Activated CD4-positive, CD25-positive, alpha-beta regulatory T cell treated with anti-CD3 and anti-CD28 coated beads, Interleukin-2, amount 50 U/mL, for 24 hours (primary cell): Measurements from ENCODE around the gene TARS2.

ENCODE experiments used
- ATAC-seq, 2 donors: fragments of 150-1000 bp; cut with Tn5 transposase; one replicate each; pipeline ENCODE4 v1.10.0; 2021; ENCODE audit warnings: mild to moderate bottlenecking in 1 of 2, moderate library complexity in 1 of 2

The TARS2 gene

DNA sequence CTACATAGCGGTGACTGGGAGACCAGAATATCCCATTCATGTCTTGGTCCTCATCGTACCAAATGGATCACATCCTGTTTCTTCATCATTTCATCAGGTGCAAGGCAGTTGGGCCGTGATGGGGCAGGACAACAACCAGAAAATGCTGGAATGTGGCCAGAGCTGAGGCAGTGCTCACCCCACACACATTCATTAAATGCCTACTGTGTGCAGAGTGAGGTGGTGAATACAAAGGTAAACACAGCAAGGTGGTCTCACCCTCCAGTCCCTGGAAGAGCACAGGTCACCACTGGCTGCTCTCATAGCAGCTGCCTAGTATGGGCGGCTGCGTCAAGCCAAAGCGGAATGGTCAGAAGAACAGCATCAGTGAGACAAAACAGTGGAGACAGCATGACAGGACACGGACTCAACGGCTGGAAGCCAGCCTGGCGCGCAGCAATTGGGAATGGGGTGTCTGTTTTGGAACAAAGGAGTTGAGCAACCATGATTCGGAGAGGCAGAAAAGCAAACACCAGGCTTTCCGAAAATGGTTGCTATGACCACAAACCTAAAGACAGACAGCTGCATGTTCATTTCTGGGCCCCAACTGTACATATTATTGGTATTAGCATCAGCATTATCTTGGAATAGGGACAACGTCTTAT, 56.4 kb downstream of the TARS2 start:
- ATAC-seq: no peak

DNA sequence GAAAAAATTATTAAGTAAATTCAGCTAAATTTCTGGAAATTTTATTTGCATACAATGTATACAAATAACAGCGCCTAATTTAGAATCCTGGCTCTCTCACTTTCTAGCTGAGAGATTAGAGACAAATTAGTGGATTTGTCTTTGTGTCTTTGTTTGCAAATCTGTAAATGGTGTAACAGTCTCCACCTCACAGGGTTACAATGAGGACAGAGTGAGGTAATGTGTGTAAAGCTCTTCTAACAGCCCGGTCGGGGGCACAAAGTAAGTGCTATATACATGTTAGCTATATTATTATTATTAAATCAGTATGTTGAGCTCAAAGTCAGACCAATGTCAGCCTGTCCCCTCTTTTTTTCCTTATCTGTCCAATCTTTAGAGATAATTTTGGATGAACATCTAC, 57.0 kb downstream of the TARS2 start:
- no peak for ATAC-seq

DNA sequence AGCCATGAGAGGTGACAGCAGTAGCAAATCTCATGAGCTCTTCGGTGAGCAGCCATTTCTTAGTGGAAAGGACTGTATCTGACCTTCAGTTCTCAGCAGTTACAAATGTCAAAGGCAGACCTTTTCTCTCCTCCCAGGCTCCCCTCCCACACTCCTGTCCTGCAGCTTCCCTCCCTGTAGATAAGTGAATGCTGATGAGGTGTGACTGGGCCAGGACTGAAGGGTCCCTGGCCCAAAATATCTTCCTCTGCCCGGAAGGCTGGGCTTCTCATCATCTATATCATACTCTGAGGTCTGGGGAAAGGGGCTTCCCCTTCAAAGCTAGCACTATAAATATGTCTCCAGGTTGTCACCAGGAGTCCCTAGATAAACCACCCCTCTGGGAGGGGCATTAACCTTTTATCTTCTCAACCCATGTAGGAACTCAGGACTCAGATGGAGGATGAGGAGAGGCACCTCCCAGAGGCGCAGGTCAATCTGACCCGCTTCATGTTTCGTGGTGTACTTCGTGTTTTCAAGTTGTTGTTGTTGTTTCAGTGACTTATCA, 58.3 kb downstream of the TARS2 start:
- ATAC-seq: no peak

DNA sequence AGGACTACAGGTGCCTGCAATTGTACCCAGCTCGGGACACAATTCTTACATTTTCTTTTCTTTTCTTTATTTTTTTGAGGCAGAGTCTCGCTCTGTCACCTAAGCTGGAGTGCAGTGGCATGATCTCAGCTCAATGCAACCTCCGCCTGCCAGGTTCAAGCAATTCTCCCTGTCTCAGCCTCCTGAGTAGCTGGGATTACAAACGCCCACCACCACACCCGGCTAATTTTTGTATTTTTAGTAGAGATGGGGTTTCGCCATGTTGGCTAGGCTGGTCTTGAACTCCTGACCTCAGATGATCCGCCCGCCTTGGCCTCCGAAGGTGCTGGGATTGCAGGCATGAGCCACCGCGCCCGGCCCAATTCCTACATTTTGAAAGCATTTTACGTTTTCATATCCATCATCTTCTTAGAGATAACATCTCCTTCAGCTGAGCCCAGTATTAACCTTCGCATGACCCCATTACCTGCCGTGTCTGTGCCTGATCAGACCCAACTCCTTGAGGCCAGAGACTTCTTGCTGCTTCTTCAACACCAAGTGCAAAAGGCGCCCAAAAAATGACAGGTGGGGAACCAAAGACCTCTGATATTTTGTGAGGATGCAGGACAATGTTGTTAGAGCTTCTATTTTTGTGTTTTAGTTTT, 59.2 kb downstream of the TARS2 start:
- no peak for ATAC-seq

DNA sequence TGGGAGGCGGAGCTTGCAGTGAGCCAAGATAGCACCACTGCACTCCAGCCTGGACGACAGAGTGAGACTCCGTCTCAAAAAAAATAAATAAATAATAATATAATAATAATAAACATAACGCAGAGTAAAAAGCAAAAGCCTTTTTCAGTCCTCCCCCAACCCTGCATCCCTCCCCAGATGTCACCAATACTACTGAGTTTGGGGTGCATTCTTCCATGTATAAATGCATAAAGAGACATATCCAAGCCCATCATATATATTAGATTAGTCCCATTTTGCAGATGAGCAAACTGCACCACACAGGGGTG, 61.1 kb downstream of the TARS2 start:
- no peak for ATAC-seq

DNA sequence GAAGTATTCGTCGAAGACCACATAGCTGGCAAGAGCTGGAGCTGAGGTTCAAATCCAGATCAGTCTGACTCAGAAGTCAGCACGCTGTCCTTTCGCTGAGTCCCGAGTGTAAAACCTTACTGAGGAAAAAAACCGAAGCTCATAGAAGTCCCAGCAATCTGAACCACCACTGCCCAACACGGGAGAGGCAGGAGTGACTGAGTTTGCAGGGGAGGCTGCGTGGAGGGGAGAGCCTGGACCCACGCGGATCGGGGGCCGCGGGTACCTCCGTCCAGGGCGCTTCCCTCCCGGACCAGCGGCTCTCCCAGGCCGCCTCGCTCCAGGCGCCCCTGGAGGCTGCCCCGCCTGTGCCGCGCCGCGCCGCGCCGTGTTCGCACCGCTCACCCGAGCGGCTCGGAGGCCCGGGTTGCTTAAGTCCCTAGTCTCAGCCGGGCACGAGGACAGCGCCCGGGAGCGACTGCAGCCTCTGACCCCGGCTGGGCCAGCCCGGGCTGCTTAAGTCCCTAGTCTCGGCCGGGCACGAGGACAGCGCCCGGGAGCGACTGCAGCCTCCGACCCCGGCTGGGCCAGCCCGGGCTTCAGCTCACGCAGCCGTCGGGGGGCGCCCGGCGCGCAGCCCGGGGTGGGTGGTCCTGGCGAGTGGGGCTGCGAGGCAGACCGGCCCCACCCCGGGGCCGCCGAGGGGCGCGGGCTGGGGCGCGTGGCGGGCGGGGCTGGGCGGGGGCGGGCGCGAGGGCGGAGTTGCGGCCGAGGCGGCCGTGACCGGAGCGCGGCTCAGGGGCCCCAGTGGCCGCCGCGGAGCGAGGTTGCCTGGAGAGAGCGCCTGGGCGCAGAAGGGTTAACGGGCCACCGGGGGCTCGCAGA, 61.6 kb downstream of the TARS2 start, which contains the start of gene ADAMTSL4:
Gene ADAMTSL4 (plus strand): TSS at position 777 of the 864 bp plus-strand sequence. CDS start 2,881 bp downstream, outside the sequence.
- peak; percentile 78 to 80 for ATAC-seq

DNA sequence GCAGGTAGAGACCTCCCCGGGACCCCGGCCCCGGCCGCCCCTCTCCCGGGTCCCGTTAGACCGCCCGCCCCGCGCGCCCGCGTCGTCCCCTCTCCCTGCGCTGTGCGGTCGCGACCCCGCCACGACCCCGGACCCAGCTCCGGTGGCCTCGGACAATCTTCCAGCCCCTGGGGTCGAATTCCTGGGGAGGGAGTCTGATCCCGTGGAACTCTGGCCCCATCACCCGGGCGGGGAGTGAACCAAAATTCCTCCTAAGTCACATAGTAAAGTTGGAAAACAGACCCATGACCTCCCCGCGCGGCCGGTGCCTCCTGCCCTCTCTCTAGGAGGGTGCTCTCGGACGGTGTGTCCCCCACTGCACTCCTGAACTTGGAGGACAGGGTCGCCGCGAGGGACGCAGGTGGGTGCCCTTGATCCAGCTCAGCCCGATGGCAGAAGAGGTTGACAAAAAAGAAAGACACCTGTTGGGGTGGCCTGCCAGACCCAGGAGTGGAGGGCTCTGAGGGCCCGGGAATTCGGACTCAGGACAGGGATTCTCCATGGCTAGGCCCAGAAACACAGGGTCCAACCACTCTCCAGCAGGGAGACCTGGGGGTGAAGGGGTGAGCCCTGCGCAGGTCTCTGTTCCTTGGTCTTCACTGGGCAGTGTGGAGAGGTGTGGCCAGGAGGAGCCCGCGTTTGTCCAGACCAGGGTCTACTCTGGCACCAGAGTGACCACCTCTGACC, 62.4 kb downstream of the TARS2 start:
- ATAC-seq: no peak

DNA sequence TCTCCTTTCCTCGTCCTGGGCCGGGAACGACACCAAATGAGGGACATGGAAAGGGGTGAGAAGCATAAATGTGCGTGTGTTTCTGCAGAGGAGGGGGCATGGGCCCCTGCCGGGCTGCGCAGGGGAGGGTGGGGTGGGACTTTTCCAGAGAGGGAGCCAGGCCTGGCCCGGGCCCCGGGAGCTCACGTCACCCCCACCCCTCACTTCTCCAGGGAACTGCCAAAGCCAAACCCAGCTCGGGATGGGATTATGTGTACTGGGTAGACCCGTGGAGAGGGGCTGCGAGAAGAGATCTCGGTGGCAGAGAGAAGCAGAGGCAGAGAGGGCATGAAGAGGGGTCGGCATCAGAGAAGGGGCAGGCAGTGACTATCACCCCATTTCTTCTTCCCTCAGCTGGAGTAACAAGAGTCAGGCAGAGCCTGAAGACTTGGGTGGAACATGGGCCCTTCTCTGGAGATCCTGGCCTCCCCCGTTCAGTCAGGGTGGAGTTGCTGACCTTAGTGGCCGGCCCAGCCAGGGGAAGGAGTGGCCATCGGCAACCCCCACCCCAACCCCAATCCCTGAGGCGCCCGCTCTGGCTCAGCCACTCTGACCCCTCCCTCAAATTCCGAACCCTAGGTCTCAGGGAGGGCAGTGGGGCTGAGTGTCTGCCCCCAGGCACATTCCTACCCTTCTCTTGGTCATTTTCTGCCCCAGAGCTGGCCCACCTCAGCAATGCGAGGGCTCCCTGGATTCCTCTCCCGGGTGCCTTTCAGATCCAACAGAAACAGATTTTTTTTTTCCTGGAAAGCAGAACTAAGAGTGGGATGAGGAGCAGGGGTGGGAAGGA, 63.2 kb downstream of the TARS2 start:
- ATAC-seq: no peak

DNA sequence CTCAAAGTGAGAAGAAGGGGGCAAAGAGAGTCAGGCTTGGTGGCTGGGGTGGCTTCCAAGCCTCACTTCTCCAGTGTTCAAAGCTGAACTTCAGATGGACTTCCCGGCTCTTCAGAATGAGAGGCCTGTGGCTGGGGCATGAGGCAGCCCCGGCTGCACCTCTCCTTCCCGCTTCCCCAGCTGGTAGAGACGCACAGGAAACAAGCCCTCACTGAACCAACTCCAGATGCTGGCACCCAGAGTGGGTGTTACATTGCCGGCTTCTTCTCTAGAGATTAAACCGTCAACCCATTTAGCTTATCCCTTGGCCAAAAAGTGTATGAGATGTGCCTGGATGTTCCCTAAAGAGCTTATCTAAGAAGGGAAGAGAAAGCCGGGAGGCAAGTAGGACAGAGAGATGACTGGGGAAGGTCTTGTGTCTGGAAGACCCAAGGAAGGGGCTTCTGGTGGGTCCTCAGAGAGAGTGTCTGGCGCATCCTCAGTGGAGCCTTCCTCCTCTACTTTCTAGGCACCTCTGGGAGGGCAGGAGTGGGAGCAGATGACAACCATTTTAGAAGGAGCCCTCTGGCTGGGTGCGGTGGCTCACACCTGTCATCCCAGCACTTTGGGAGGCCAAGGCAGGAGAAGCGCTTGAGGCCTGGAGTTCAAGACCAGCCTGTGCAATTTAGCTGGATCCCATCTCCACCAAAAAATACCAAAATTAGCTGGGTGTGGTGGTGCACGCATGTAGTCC, 64.0 kb downstream of the TARS2 start:
- ATAC-seq: no peak

DNA sequence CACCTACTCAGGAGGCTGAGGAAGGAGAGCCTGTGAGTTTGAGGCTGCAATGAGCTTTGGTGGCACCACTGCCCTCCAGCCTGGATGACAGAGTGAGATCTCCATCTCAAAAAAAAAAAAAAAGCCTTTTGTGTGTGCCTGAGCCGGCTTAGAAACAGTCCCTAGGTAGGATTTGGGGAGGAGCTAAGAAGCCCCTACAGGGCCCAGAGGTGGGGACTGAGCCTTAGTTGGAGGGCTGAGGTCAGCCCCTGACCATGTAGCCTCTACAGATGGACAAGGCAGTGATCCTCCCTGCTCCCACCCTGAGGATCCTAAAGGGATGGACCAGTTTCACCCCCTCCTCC, 64.5 kb downstream of the TARS2 start:
- no peak for ATAC-seq

DNA sequence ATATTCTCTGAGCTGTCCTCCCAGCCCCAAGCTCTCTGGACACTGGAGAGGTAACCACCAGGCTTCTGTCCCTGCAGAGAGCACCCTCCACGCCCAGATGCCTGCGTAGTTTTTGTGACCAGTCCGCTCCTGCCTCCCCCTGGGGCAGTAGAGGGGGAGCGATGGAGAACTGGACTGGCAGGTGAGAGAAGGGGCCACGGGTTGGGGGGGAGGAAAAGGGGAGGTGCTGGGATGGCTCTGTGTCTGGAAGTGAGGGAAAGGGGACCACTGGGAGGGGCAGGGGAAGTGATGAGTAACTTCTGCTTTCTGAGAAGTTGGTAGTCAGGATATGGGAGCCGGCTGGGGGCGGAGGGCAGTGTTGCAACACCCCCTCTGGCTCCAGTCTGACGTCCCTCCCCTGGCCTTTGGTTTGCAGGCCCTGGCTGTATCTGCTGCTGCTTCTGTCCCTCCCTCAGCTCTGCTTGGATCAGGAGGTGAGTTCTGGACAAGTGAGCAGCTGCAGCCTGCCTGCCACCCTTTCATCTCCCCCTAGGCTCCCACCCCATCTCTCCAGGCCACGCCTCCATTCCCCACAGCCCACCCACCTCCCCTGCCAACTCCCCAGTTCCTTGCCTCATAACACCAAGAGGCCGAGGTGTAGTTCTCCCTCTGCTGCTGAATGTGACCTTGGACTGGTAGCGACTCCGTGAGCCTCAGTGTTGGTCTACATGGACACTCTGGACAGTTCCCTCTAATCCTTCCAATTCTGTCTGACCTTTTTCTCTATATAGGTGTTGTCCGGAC, 65.1 kb downstream of the TARS2 start:
- no peak for ATAC-seq

DNA sequence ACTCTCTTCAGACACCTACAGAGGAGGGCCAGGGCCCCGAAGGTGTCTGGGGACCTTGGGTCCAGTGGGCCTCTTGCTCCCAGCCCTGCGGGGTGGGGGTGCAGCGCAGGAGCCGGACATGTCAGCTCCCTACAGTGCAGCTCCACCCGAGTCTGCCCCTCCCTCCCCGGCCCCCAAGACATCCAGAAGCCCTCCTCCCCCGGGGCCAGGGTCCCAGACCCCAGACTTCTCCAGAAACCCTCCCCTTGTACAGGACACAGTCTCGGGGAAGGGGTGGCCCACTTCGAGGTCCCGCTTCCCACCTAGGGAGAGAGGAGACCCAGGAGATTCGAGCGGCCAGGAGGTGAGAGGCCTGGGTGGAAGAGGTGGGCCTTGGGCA, 65.7 kb downstream of the TARS2 start:
- ATAC-seq: no peak

DNA sequence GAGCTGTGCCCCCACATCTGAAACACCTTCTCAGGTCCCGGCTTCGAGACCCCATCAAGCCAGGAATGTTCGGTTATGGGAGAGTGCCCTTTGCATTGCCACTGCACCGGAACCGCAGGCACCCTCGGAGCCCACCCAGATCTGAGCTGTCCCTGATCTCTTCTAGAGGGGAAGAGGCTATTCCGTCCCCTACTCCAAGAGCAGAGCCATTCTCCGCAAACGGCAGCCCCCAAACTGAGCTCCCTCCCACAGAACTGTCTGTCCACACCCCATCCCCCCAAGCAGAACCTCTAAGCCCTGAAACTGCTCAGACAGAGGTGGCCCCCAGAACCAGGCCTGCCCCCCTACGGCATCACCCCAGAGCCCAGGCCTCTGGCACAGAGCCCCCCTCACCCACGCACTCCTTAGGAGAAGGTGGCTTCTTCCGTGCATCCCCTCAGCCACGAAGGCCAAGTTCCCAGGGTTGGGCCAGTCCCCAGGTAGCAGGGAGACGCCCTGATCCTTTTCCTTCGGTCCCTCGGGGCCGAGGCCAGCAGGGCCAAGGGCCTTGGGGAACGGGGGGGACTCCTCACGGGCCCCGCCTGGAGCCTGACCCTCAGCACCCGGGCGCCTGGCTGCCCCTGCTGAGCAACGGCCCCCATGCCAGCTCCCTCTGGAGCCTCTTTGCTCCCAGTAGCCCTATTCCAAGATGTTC, 66.3 kb downstream of the TARS2 start:
- ATAC-seq: no peak

DNA sequence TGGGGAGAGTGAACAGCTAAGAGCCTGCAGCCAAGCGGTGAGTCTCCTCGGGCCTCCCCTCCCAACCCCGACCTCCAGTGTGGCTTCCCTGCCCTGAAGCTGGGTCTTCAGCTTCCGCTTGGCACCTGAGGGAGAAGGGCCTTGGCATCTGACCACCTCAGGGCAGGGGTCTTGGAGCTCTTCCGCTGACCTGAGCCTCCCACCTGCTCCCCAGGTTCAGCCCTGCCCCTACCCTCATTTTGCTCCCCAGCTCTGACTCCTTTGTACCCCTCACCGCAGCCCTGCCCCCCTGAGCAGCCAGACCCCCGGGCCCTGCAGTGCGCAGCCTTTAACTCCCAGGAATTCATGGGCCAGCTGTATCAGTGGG, 66.8 kb downstream of the TARS2 start:
- no peak for ATAC-seq

DNA sequence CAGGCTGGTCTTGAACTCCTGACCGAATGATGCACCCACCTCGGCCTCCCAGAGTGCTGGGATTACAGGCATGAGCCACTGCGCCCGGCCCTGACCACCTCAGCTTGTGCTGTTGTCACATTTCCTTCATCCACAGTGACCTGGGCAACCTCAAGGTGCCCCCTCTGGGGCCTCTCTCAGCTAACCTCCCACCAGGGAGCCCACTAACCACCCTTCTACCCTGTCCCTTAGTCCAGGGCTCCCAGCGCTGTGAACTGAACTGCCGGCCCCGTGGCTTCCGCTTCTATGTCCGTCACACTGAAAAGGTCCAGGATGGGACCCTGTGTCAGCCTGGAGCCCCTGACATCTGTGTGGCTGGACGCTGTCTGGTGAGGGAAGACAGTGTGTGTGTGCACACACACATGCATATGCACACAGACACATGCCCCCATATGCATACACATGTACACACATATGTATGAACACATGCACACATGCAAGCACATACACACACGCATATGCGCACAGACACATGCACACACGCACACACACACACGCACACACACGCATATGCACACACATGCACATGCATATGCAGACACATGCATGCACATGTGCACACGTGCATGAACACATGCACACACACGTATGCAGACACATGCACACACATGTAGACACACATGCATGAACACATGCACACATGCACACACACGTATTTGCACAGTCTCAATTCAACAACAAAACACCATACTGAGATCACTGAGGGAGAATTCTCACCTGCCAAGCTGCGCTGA, 68.2 kb downstream of the TARS2 start:
- ATAC-seq: no peak

DNA sequence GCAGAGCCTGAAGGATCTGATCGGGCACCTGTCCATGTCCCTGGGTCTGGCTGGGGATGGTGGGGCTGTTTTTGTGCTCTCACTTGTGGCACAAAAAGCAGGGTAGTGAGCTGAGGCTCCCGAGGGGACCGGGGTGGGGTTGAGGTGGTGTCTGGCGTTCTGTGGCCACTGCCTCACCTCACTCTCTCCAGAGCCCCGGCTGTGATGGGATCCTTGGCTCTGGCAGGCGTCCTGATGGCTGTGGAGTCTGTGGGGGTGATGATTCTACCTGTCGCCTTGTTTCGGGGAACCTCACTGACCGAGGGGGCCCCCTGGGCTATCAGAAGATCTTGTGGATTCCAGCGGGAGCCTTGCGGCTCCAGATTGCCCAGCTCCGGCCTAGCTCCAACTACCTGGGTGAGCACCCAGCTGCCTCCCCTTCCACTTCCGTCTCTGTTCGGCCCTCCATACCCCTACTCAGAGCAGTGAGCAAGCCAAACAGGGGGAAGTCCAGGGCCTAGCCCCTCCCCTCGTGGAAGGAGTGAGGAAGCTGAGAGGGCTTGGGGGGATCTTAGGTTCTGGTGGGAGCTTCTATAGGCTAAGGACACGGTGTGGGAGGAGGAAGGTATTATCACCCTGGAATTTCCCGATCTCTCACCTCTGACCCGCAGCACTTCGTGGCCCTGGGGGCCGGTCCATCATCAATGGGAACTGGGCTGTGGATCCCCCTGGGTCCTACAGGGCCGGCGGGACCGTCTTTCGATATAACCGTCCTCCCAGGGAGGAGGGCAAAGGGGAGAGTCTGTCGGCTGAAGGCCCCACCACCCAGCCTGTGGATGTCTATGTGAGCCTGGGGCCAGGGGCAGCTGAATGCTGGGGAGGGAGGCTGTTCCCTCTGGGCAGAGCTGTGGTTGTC, 69.0 kb downstream of the TARS2 start:
- ATAC-seq: no peak

DNA sequence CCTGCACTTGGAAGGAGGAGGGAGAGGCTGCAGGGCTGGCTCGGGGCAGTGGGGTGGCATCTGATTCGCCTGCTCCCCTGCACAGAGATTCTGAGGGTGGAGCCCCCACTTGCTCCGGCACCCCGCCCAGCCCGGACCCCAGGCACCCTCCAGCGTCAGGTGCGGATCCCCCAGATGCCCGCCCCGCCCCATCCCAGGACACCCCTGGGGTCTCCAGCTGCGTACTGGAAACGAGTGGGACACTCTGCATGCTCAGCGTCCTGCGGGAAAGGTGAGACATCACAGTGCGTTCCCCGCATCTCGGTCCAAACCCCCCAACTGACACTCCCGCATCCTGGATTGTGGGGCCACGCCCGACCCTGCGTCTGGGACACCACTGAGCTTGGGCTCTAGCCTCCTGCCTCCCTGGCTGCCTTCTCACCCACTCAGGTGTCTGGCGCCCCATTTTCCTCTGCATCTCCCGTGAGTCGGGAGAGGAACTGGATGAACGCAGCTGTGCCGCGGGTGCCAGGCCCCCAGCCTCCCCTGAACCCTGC, 69.9 kb downstream of the TARS2 start:
- no peak for ATAC-seq
